SK-N-SH (cell line): ENCODE data around the gene ZKSCAN2. TPM values are rescaled to one million over a fixed set of nuclear protein-coding genes. Genes with fewer than 3 reads are reported as not detected.

Source experiments
- CTCF ChIA-PET: fragments of 300-600, 350-600 bp; formaldehyde crosslinking; extraction: SDS; loops from one replicate; lab custom pipeline; 2021; lab: Yijun Ruan, JAX
- POLR2A ChIA-PET: fragments of 350-600 bp; sonication (Branson Sonifier 250); formaldehyde crosslinking; extraction: SDS; loops from one replicate; lab custom pipeline; 2020; ENCODE audit warnings: antibody characterized with exemption, inconsistent platforms; lab: Yijun Ruan, JAX
- DNase-seq: peaks from one replicate; pipeline ENCODE4 v3.0.0; 2012
- H2AFZ ChIP-seq: fragments of 200-600 bp; sonication (generic); 2 replicates; pipeline ENCODE4 v1.8.1; 2016; ENCODE audit warnings: antibody characterized with exemption, mild to moderate bottlenecking, low read depth
- H3F3A ChIP-seq: fragments of 200-600 bp; sonication (generic); replicated peaks from 2 replicates; pipeline ENCODE3; 2016; ENCODE audit warnings: antibody characterized with exemption, mild to moderate bottlenecking; ENCODE audit not compliant: insufficient read depth
- H3K27ac ChIP-seq, 2 experiments: fragments of 200-500 bp in 1 of 2; fragments of 200-600 bp in 1 of 2; sonication (Bioruptor generic) in 1 of 2; sonication (generic), shearing (Covaris generic) in 1 of 2; 2 replicates each; pipeline versions ENCODE4 v1.5.1 to v1.6.1; 2014 to 2016; ENCODE audit warnings: low read depth in 2 of 2, inconsistent platforms in 1 of 2, low read length in 1 of 2, mild to moderate bottlenecking in 1 of 2, mixed read lengths in 1 of 2
- H3K27me3 ChIP-seq: fragments of 200-600 bp; sonication (generic), shearing (Covaris generic); 2 replicates; pipeline ENCODE4 v1.6.1; 2016; ENCODE audit warnings: mixed run types; ENCODE audit not compliant: insufficient read depth
- H3K36me3 ChIP-seq, 2 experiments: fragments of 200-500 bp in 1 of 2; fragments of 200-600 bp in 1 of 2; sonication (Bioruptor generic) in 1 of 2; sonication (generic) in 1 of 2; replicated peaks in 1 of 2; 2 replicates each; pipeline versions ENCODE3 to v1.5.1; 2014 to 2016; ENCODE audit warnings: low read length in 1 of 2, mild to moderate bottlenecking in 1 of 2; ENCODE audit not compliant: insufficient read depth in 2 of 2, control insufficient read depth in 1 of 2
- H3K4me1 ChIP-seq, 2 experiments: fragments of 200-500 bp in 1 of 2; fragments of 200-600 bp in 1 of 2; sonication (Bioruptor generic) in 1 of 2; sonication (generic), shearing (Covaris generic) in 1 of 2; 2 replicates each; pipeline versions ENCODE4 v1.5.1 to v1.6.1; 2014 to 2016; ENCODE audit warnings: low read depth in 1 of 2, low read length in 1 of 2, mixed run types in 1 of 2; ENCODE audit not compliant: insufficient read depth in 2 of 2, control insufficient read depth in 1 of 2
- H3K4me2 ChIP-seq: fragments of 200-600 bp; sonication (generic), shearing (Covaris generic); 2 replicates; pipeline ENCODE4 v1.6.1; 2017; ENCODE audit warnings: mixed run types
- H3K4me3 ChIP-seq, 2 experiments: fragments of 200-500 bp in 1 of 2; fragments of 200-600 bp in 1 of 2; sonication (Bioruptor generic) in 1 of 2; sonication (generic), shearing (Covaris generic) in 1 of 2; 2 replicates each; pipeline versions ENCODE4 v1.5.1 to v1.8.1; 2014 to 2016; ENCODE audit warnings: low read depth in 2 of 2, inconsistent platforms in 1 of 2, low read length in 1 of 2, mild to moderate bottlenecking in 1 of 2, mixed read lengths in 1 of 2, moderate library complexity in 1 of 2
- H3K79me2 ChIP-seq: fragments of 200-600 bp; sonication (generic); 2 replicates; pipeline ENCODE4 v1.8.1; 2017; ENCODE audit warnings: mild to moderate bottlenecking; ENCODE audit not compliant: insufficient read depth
- H3K9ac ChIP-seq: fragments of 200-600 bp; sonication (generic); 2 replicates; pipeline ENCODE4 v1.6.1; 2017; ENCODE audit warnings: mixed run types
- H3K9me2 ChIP-seq: fragments of 200-600 bp; sonication (generic); 2 replicates; pipeline ENCODE4 v1.6.1; 2017; ENCODE audit warnings: mixed run types
- H3K9me3 ChIP-seq: fragments of 200-600 bp; sonication (generic); 2 replicates; pipeline ENCODE4 v1.6.1; 2017; ENCODE audit warnings: mixed run types, mild to moderate bottlenecking, moderate library complexity
- H4K20me1 ChIP-seq: fragments of 200-600 bp; sonication (generic); 2 replicates; pipeline ENCODE4 v1.6.1; 2017; ENCODE audit warnings: mild to moderate bottlenecking, mixed run types; ENCODE audit not compliant: insufficient read depth
- MXI1 ChIP-seq: IDR thresholded peaks from 2 replicates; pipeline ENCODE4 v1.6.1; 2012; ENCODE audit warnings: mild to moderate bottlenecking, low read depth, low read length, improper control_type of control experiment
- POLR2AphosphoS5 ChIP-seq: IDR thresholded peaks from 2 replicates; pipeline ENCODE4 v1.6.1; 2012; ENCODE audit warnings: low read depth, low read length
- RAD21 ChIP-seq: IDR thresholded peaks from 2 replicates; pipeline ENCODE4 v1.6.1; 2012; ENCODE audit warnings: mild to moderate bottlenecking, low read length
- RXRA ChIP-seq: IDR thresholded peaks from 2 replicates; pipeline ENCODE4 v1.4.0; 2012; ENCODE audit warnings: low read depth, mild to moderate bottlenecking, borderline replicate concordance
- TAF1 ChIP-seq: IDR thresholded peaks from 2 replicates; pipeline ENCODE4 v1.6.1; 2012; ENCODE audit warnings: low read depth, mild to moderate bottlenecking, low read length, moderate library complexity, borderline replicate concordance
- TCF12 ChIP-seq: IDR thresholded peaks from 2 replicates; pipeline ENCODE4 v1.4.0; 2012
- TEAD4 ChIP-seq: IDR thresholded peaks from 2 replicates; pipeline ENCODE4 v1.4.0; 2012; ENCODE audit warnings: mild to moderate bottlenecking, borderline replicate concordance; ENCODE audit not compliant: insufficient read depth
- YY1 ChIP-seq: IDR thresholded peaks from 2 replicates; pipeline ENCODE4 v1.4.0; 2012; ENCODE audit warnings: low read depth, mild to moderate bottlenecking
- whole genome bisulfite sequencing: methylation state at CpG from one replicate; pipeline ENCODE4 v1.1.6; 2017; ENCODE audit warnings: low lambda C conversion rate; 5-methylcytosine and 5-hydroxymethylcytosine counted together
- polyA plus RNA-seq, 3 experiments: library from polyadenylated mRNA; depleted of rRNA; stranded (reverse); fragments of >200 nt; gene quantifications; 2 replicates each; pipeline ENCODE4 v1.2.3, GENCODE V29; 2012
- TF ChIP-seq, protein P1 (sequence below): IDR thresholded peaks from 2 replicates; pipeline ENCODE4 v1.6.1; 2012; ENCODE audit warnings: mild to moderate bottlenecking, low read depth, low read length, moderate library complexity
- TF ChIP-seq, protein P2 (sequence below): IDR thresholded peaks from 2 replicates; pipeline ENCODE4 v1.4.0; 2012; ENCODE audit warnings: low read depth, borderline replicate concordance
- TF ChIP-seq, protein P3 (sequence below): fragments of 200-600 bp; sonication (generic); IDR thresholded peaks from 2 replicates; pipeline ENCODE4 v1.6.1; 2017; ENCODE audit warnings: antibody characterized with exemption, mild to moderate bottlenecking, moderate library complexity

The ZKSCAN2 gene
- polyA plus RNA-seq, 1 of the 3 experiments (the other 2 are of a cell fraction) = 1.6 TPM

DNA sequence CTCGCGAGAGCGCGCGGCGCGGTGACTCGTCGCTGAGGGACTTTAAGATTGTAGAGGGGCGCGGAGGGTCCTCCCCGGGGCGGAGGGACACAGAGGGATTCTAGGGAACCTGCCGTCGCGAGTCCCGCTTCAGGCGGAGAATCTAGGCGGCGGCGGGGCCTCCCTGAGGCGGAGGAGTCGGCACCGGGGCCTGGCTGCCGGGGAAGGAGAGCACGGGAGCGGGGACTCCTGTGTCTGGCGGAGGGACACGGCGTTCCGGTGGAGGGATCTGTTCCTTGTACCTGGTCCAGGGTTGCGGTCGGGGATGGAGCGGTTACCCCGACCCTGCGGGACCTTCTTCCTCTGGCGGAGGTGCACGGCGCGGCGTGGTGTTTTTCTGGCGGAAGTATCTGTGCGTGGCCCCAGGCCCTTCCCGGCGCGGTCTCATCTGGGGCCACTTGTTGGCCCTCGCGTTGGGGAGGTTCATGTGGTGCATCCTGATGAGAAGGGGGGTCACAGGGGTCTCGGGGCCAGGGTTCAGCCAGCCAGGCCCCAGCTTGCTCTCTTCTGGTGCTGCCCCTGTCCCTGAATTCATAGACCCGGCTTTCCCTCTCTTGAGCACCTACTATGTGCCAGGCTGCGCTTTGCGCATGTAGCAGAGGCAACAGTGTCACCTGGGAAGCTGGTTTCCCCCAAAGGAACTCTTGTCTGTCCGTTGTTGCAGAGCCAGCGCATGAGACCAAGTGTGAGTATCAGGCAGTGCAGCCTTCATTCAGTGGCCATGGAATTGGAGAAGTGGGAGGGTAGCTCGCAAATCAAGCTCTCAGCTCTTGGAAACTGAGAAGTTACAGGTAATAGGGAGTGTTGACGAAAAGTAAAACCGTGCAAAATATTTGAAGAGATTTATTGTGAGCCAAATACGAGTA, 563 bp upstream of the ZKSCAN2 start (continued):
- TF ChIP-seq, protein P1, sequence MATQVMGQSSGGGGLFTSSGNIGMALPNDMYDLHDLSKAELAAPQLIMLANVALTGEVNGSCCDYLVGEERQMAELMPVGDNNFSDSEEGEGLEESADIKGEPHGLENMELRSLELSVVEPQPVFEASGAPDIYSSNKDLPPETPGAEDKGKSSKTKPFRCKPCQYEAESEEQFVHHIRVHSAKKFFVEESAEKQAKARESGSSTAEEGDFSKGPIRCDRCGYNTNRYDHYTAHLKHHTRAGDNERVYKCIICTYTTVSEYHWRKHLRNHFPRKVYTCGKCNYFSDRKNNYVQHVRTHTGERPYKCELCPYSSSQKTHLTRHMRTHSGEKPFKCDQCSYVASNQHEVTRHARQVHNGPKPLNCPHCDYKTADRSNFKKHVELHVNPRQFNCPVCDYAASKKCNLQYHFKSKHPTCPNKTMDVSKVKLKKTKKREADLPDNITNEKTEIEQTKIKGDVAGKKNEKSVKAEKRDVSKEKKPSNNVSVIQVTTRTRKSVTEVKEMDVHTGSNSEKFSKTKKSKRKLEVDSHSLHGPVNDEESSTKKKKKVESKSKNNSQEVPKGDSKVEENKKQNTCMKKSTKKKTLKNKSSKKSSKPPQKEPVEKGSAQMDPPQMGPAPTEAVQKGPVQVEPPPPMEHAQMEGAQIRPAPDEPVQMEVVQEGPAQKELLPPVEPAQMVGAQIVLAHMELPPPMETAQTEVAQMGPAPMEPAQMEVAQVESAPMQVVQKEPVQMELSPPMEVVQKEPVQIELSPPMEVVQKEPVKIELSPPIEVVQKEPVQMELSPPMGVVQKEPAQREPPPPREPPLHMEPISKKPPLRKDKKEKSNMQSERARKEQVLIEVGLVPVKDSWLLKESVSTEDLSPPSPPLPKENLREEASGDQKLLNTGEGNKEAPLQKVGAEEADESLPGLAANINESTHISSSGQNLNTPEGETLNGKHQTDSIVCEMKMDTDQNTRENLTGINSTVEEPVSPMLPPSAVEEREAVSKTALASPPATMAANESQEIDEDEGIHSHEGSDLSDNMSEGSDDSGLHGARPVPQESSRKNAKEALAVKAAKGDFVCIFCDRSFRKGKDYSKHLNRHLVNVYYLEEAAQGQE = 0 out of 2 replicates have a peak, but pooled peaks have one; percentile 43
- TF ChIP-seq RAD21 = no peak
- peak; percentile 34; the same call in 1 of the 2 replicates for TF ChIP-seq YY1
- peak; percentile 49 for TF ChIP-seq POLR2AphosphoS5
- 0 out of 2 replicates have a peak, but pooled peaks have one; percentile 45 for TF ChIP-seq MXI1
- no peak for TF ChIP-seq RXRA
- TF ChIP-seq, all 33 proteins: peak for 16

DNA sequence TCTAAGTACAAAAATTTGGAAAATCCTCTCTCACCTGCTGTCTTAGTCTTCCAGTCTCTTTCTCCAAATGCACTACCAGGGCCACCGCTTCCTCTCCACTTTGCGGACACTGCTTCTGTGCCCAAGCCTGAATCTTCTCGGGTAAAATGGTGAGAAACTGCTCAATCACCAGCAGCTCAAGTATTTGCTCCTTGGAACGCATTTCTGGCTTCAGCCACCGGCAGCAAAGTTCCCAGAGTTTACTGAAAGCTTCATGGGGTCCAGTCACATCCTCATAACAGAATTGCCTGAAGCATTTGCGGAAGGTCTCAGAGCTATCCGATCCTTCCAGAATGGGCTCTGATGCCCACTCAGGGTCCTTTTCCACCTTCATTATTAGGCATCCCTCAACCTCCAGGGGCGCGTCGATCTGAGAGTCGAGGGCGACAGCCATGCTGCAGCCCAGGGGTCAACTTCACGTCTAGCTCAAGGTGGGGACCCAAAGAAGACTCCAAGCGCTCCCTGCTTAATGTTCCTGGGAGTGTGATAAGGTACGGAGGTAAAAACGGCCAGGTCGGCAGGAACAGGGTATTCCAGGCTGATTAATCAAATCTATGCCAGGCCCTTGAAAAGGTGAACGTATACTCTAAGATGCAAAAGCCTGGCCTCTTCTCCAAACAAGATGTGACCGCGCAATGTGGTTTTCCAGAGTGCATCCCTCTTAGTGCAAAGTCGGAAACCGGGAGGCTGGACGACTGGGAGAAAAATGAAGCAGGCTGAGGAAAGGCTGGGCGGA, 763 bp downstream of the ZKSCAN2 start:
- H3K4me3 ChIP-seq = peak overlapping the region; percentile 71 to 75
- 4% methylated on average over 22 of the region's 24 CpGs for WGBS
- peak overlapping the region; percentile 97 for H3K4me2 ChIP-seq
- H2AFZ ChIP-seq = peak overlapping the region; percentile 53
- H4K20me1 ChIP-seq = peaks cover 46% of the 10 kb centered on the region
- peak overlapping the region; percentile 97 for H3K9ac ChIP-seq
- ChIA-PET POLR2A (no interaction called here), CTCF (interaction anchor here (0.9 to 2.1 kb wide), 4 partner anchors 14 to 32 kb away, joined by 3 to 6 read pairs (median 4); no protein-coding TSS in a partner anchor)
- H3K27me3 ChIP-seq = no peaks in the 10 kb centered on the region
- H3F3A ChIP-seq = peaks cover 7% of the 10 kb centered on the region
- H3K79me2 ChIP-seq = peaks cover 63% of the 10 kb centered on the region
- peaks cover 18 to 23% of the 10 kb centered on the region in 2 experiments for H3K36me3 ChIP-seq
- TF ChIP-seq TAF1 (peak; percentile 62; the same call in 1 of the 2 replicates), TEAD4 (no peak), TCF12 (no peak)
- TF ChIP-seq, protein P2, sequence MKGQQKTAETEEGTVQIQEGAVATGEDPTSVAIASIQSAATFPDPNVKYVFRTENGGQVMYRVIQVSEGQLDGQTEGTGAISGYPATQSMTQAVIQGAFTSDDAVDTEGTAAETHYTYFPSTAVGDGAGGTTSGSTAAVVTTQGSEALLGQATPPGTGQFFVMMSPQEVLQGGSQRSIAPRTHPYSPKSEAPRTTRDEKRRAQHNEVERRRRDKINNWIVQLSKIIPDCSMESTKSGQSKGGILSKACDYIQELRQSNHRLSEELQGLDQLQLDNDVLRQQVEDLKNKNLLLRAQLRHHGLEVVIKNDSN = no peak
- TF ChIP-seq, protein P3, sequence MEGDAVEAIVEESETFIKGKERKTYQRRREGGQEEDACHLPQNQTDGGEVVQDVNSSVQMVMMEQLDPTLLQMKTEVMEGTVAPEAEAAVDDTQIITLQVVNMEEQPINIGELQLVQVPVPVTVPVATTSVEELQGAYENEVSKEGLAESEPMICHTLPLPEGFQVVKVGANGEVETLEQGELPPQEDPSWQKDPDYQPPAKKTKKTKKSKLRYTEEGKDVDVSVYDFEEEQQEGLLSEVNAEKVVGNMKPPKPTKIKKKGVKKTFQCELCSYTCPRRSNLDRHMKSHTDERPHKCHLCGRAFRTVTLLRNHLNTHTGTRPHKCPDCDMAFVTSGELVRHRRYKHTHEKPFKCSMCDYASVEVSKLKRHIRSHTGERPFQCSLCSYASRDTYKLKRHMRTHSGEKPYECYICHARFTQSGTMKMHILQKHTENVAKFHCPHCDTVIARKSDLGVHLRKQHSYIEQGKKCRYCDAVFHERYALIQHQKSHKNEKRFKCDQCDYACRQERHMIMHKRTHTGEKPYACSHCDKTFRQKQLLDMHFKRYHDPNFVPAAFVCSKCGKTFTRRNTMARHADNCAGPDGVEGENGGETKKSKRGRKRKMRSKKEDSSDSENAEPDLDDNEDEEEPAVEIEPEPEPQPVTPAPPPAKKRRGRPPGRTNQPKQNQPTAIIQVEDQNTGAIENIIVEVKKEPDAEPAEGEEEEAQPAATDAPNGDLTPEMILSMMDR = peak; percentile 33; the same call in 1 of the 2 replicates
- peak overlapping the region; percentile 96 to 97 for H3K27ac ChIP-seq
- no peaks in the 10 kb centered on the region for H3K9me3 ChIP-seq
- peak; percentile 58 for DNase-seq
- H3K9me2 ChIP-seq = no peaks in the 10 kb centered on the region
- H3K4me1 ChIP-seq = peaks cover 0 to 8% of the 10 kb centered on the region in 2 experiments; a peak in 2 of 4 replicates
